HAP-1 (cell line): ENCODE measurements around the gene ZRSR2.
"Not testable (repeated sequence)": the region's sequence is repeated elsewhere in the genome, so short reads cannot be mapped to it uniquely, and the experiment has no call there.

Experiments
- DNase-seq, 2 experiments: peaks; one replicate each; pipeline ENCODE4 v3.0.0-alpha.2; 2016 to 2020; ENCODE audit warnings: low spot score in 2 of 2
- H3K27me3 ChIP-seq: fragments of 250-450 bp; sonication (Bioruptor Pico); 2 replicates; pipeline ENCODE4 v1.5.1; 2020; ENCODE audit warnings: low read depth, mild to moderate bottlenecking, moderate library complexity
- H3K36me3 ChIP-seq: fragments of 250-450 bp; sonication (Bioruptor Pico); replicated peaks from 2 replicates; pipeline ENCODE4 v1.5.1; 2020; ENCODE audit warnings: mild to moderate bottlenecking
- H3K4me1 ChIP-seq: fragments of 250-450 bp; sonication (Bioruptor Pico); 2 replicates; pipeline ENCODE4 v1.5.1; 2020; ENCODE audit warnings: mild to moderate bottlenecking
- H3K4me3 ChIP-seq: fragments of 250-450 bp; sonication (Bioruptor Pico); 2 replicates; pipeline ENCODE4 v1.5.1; 2020; ENCODE audit warnings: mild to moderate bottlenecking, moderate library complexity
- H3K9me3 ChIP-seq: fragments of 250-450 bp; sonication (Bioruptor Pico); 2 replicates; pipeline ENCODE4 v1.5.1; 2020; ENCODE audit warnings: mild to moderate bottlenecking, moderate library complexity
- in situ Hi-C: fragments of 300-500 bp; cut with MboI; formaldehyde crosslinking; loops from 3 replicates; pipeline ENCODE4 v1.14.3; 2020; ENCODE audit warnings: low sequenced_read_pairs, inconsistent platforms, mixed read lengths

ZRSR2 gene

DNA sequence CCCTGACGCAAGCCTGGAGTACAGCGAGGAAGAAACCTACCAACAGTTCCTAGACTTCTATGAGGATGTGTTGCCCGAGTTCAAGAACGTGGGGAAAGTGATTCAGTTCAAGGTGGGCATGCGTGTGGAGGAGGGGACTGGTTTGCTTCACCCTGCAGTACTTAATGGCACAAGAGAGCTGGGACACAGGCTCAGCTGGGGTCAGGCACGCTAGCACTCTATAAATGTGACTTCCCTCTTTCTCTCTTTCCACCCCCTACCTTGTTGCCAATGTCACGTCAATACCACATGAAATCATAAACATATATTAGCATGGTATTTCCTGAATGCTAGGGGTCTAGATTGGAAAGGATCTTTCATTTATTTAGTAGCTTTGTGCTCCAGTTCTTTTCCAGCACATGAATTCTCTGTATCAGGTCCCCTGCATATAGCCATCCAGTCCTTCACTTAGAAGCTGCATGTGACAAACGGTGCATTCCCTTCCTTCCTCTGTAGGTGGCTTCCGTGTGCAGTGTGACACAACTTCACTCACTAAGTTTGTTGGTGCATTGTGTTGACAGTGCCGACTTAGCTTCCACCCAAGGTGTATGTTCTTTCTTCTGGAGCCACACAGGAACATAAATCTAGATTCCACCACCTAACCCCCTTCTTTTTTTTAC lies 25.6 kb downstream of the ZRSR2 start:
- peaks cover 17% of the 10 kb centered on the region for H3K4me1 ChIP-seq
- no peak overlapping the region for H3K4me3 ChIP-seq
- H3K27me3 ChIP-seq = no peaks in the 10 kb centered on the region
- H3K9me3 ChIP-seq = no peaks in the 10 kb centered on the region
- in situ Hi-C loops = no loop called here
- peaks cover 35% of the 10 kb centered on the region for H3K36me3 ChIP-seq
- DNase-seq = peak; percentile 60 to 68

DNA sequence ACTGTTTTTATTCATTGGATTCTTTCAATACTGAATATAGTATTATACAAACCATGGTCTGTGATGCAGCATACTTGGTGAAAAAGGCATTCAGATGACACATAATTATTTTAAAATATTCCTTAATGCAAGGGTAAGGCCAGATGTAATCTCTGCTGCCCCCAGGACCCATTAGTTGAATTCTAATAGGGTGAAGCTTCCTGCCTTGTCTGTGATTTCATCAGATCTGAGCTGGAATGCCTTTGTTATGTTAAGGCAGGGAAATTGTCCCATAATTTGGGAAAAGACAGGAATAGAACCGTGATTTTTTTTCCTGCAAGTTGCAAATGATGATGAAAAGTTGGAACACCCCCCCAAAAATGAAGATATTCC lies 26.1 kb downstream of the ZRSR2 start:
- DNase-seq = peak; percentile 33 to 64
- in situ Hi-C loops = no loop called here
- Histone ChIP-seq H3K27me3 (no peaks in the 10 kb centered on the region), H3K9me3 (no peaks in the 10 kb centered on the region), H3K36me3 (peaks cover 36% of the 10 kb centered on the region), H3K4me1 (peaks cover 17% of the 10 kb centered on the region), H3K4me3 (no peak overlapping the region)

DNA sequence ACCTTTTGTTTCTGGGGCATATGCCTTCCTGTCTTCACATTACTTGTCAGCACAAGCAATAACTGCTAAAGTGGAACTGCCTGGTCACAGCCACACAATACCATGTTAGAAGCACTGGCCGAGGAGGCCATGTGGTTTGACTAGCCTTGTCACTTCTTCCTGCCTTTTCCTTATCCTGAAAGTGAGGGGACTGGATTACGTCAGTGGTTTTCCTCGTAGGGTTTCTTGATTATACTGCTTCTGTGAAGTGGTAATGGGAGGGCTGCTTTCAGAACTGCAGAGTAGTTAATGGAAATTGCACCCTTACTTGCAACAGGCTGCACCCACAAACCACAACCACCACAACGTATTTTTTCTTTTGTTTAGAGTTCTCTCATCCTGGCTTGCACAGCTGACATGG lies 26.6 kb downstream of the ZRSR2 start:
- Histone ChIP-seq H3K4me1 (peaks cover 17% of the 10 kb centered on the region), H3K36me3 (peaks cover 40% of the 10 kb centered on the region), H3K9me3 (no peaks in the 10 kb centered on the region), H3K27me3 (no peaks in the 10 kb centered on the region), H3K4me3 (no peak overlapping the region)
- in situ Hi-C loops = no loop called here
- DNase-seq = no peak

DNA sequence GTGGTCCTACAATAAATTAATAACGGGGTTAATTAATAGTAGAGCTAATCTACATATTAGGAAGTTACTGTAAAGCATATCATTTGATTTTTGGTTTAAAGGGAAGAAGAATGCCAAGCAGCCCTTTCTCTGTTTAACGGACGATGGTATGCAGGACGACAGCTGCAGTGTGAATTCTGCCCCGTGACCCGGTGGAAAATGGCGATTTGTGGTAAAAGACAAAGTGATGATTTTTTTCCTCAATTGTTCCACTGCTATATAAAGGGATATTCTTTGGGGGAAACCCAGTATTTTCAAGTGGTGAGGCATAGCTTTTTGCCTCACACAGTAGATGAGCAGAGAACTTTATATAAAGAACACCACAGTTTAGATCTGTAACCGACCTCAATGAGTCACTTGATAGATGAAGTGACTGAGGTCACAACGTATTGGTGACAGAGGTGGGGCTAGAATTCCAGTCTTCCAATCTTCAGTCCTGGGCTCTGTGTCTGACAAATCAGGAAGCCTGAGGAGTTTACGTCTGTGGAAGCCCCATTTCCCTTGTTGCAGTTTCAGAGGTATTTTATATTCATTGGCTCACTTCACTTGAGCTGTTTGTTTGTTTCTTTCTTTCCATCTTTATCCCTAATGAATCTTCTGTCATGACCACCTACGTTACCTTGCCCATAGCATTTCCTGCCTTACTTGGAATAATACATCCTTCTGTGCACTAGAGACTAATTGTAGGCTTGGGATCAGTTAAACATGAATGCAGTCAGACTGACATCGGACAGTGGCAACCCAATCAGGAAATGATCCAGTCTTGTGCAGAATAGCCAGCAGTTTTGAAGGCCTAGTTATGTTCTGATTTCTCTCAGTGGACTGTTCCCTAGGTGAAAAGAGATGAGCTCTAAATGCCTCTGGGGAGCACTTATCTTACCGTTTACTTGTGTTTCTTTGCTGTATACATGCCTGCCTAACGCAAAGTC lies 30.1 kb downstream of the ZRSR2 start:
- in situ Hi-C loops = no loop called here
- Histone ChIP-seq H3K9me3 (no peaks in the 10 kb centered on the region), H3K4me3 (no peak overlapping the region), H3K36me3 (peaks cover 33% of the 10 kb centered on the region), H3K27me3 (no peaks in the 10 kb centered on the region), H3K4me1 (peaks cover 17% of the 10 kb centered on the region)
- DNase-seq = no peak

- H3K9me3 ChIP-seq = no peaks in the 10 kb centered on the region
- peaks cover 25% of the 10 kb centered on the region for H3K36me3 ChIP-seq
- in situ Hi-C loops = no loop called here
- no peaks in the 10 kb centered on the region for H3K27me3 ChIP-seq
- no peaks in the 10 kb centered on the region for H3K4me1 ChIP-seq
- DNase-seq = no peak
- H3K4me3 ChIP-seq = no peak overlapping the region
Observed at GRCh38 chrX:15822922-15823321, 32.6 kb downstream of the ZRSR2 start.

- no peaks in the 10 kb centered on the region for H3K27me3 ChIP-seq
- H3K4me1 ChIP-seq = no peaks in the 10 kb centered on the region
- H3K4me3 ChIP-seq = no peak overlapping the region
- no peaks in the 10 kb centered on the region for H3K9me3 ChIP-seq
- in situ Hi-C loops = no loop called here
- peaks cover 17% of the 10 kb centered on the region for H3K36me3 ChIP-seq
- no peak for DNase-seq
Observed at GRCh38 chrX:15825936-15826335, 35.7 kb downstream of the ZRSR2 start.

DNA sequence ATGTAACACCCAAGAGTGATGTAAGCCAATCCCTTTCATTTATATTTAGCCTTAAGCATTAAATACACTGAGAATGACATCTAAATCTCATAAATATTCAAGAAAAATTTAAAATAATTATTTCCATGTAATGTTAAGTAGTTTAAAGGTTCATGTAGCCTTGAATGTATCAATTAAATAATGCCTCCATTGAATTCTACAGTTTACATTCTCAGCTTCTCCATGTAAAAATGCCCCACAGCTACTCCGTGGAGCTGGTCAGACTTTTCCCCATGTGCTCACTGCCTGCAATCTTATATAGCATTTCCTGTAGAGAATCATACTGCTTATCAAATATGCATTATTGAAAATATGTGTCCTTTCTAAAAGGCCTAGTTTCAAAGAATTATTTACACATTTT lies 38.9 kb downstream of the ZRSR2 start:
- peaks cover 12% of the 10 kb centered on the region for H3K4me1 ChIP-seq
- H3K27me3 ChIP-seq = no peaks in the 10 kb centered on the region
- no peak for DNase-seq
- no peak overlapping the region for H3K4me3 ChIP-seq
- in situ Hi-C loops = no loop called here
- no peaks in the 10 kb centered on the region for H3K9me3 ChIP-seq
- H3K36me3 ChIP-seq = peaks cover 4% of the 10 kb centered on the region; the same call in 1 of the 2 replicates

GRCh38 chrX:15831347-15831746 lies 41.1 kb downstream of the ZRSR2 start:
- H3K4me1 ChIP-seq = peaks cover 27% of the 10 kb centered on the region
- H3K4me3 ChIP-seq, H3K36me3 ChIP-seq, H3K9me3 ChIP-seq, in situ Hi-C loops, DNase-seq, H3K27me3 ChIP-seq: not testable (repeated sequence)

DNA sequence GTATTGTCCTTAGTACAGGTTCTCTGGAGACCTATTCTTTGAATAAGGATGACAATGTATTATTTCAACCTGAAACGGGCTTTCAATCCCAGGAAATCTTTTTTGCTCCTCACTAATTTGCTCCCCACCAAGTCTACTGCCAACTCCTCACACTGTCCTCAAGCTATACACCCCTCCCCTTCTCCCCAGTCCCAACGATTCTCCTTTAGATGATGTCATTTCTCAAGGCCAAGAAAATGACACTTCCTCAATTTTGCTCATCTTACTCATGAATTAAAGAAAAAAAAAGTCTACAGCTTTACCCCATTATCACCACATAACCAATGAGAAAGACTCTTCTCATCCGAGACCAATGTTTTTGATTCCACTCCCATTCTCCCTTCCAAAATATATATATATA lies 43.8 kb downstream of the ZRSR2 start:
- Histone ChIP-seq H3K4me3 (no peak overlapping the region), H3K4me1 (peaks cover 27% of the 10 kb centered on the region), H3K36me3 (no peaks in the 10 kb centered on the region), H3K27me3 (no peaks in the 10 kb centered on the region), H3K9me3 (no peaks in the 10 kb centered on the region)
- in situ Hi-C loops = no loop called here
- no peak for DNase-seq

GRCh38 chrX:15834827-15835595 lies 44.7 kb downstream of the ZRSR2 start:
- H3K36me3 ChIP-seq = no peaks in the 10 kb centered on the region
- no peaks in the 10 kb centered on the region for H3K27me3 ChIP-seq
- H3K4me3 ChIP-seq = no peak overlapping the region
- peaks cover 27% of the 10 kb centered on the region for H3K4me1 ChIP-seq
- DNase-seq = peak in 1 of 2 experiments; percentile 70
- in situ Hi-C loops = no loop called here
- no peaks in the 10 kb centered on the region for H3K9me3 ChIP-seq

DNA sequence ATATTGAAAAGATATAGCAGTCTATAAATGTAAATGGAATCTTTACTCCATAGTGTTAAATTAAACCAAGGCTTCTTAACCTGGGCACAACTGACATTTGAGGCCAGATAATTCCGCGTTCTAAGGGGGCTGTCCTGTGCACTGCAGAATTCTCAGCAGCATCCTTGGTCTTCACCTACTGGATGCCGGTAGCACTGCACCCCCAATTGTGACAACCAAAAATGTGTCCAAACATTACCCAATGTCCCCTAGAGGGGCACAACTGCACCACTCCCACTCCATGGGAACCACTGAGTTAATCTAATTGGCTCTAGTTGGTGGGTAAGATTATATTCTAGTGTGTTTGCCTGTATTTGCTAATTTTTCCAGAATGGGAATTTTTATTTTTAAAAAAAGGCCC lies 47.7 kb downstream of the ZRSR2 start:
- H3K36me3 ChIP-seq = peaks cover 3% of the 10 kb centered on the region; the same call in 1 of the 2 replicates

DNA sequence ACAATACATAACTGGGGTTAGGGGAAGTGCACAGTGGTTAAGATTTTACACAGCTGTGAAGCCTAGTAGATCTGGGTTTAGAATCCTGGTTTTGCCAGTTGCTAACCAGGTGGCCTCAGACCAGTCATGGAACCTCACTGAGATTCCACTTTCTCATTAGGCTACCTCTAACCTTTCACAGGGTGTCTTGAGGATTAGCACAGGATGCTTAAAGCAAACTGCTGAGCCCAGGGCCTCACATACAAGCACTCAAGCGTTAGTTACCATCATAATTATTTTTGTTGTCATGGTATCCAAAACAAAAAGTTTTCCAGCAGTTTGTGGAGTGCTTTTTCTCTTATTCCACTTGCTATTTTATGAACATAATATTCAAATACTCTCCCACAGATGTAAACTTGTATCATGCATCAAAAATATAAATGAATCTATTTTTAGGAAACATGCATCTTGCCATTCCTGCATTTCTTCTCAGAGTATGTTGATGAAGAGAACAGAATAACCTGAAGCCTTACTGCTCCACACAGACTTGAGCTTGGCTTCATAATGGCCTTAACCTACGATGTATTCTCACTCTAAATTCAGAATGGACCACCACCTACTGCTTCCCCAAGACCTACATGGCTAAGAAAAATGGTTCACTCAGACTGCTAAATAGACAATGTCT lies 51.7 kb downstream of the ZRSR2 start:
- Histone ChIP-seq H3K36me3 (peaks cover 31% of the 10 kb centered on the region), H3K9me3 (no peaks in the 10 kb centered on the region), H3K4me1 (peaks cover 5% of the 10 kb centered on the region), H3K4me3 (no peak overlapping the region), H3K27me3 (no peaks in the 10 kb centered on the region)
- in situ Hi-C loops = no loop called here
- DNase-seq = no peak

More for the DNA sequence above, 47.7 kb downstream of the ZRSR2 start:
- in situ Hi-C loops = no loop called here
- H3K4me1 ChIP-seq = peaks cover 21% of the 10 kb centered on the region
- H3K9me3 ChIP-seq = no peaks in the 10 kb centered on the region
- no peaks in the 10 kb centered on the region for H3K27me3 ChIP-seq
- DNase-seq = peak in 1 of 2 experiments; percentile 46
- no peak overlapping the region for H3K4me3 ChIP-seq

DNA sequence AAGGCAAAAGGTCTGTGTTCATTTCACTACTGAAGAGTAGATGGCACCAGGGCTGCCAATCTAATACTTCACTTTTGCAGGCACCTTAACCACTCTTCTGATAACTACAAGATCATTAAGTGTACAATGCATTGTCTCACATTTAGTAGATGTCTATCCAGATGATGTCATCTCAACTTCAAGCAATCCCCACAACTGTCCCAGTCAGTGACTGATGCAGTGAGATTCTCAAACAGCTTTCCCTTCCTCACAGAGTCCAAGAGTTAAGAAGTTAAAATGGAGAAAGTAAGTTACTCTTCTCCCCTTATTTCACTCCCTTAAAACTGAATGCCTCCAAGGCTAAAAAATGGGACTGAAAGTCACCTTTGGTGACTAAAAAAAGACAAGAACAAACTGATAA lies 53.7 kb downstream of the ZRSR2 start:
- Histone ChIP-seq H3K9me3 (no peaks in the 10 kb centered on the region), H3K27me3 (no peaks in the 10 kb centered on the region), H3K36me3 (peaks cover 33% of the 10 kb centered on the region), H3K4me1 (peaks cover 25% of the 10 kb centered on the region), H3K4me3 (no peak overlapping the region)
- no peak for DNase-seq
- in situ Hi-C loops = no loop called here
